HepG2 (cell line): ENCODE data around the gene WDR81. TPM values are rescaled to one million over a fixed set of nuclear protein-coding genes. Genes with fewer than 3 reads are reported as not detected.

ENCODE experiments used
- ARNTL ChIP-seq: sonication (generic); formaldehyde crosslinking; IDR thresholded peaks from 2 replicates; pipeline ENCODE4 v1.4.0; 2020; ENCODE audit warnings: mild to moderate bottlenecking, missing genetic modification reagents
- CBFB ChIP-seq: sonication (generic); formaldehyde crosslinking; IDR thresholded peaks from 2 replicates; pipeline ENCODE4 v1.4.0; 2020; ENCODE audit warnings: missing genetic modification reagents
- CBX1 ChIP-seq: IDR thresholded peaks from one replicate; pipeline ENCODE4 v1.6.1; 2016; ENCODE audit warnings: antibody characterized with exemption, low read depth
- CBX2 ChIP-seq, 2 experiments: fragments of 200-600 bp in 1 of 2; sonication (generic); formaldehyde crosslinking in 1 of 2; IDR thresholded peaks; 2 replicates each; pipeline versions ENCODE4 v1.7.0 to v1.8.1; 2018 to 2022; ENCODE audit warnings: low read depth in 2 of 2, low read length in 1 of 2, mild to moderate bottlenecking in 1 of 2, missing genetic modification reagents in 1 of 2
- DNMT1 ChIP-seq: sonication (generic); formaldehyde crosslinking; IDR thresholded peaks from 2 replicates; pipeline ENCODE4 v1.5.1; 2020; ENCODE audit warnings: mild to moderate bottlenecking, missing genetic modification reagents
- FOXC1 ChIP-seq: sonication (generic); formaldehyde crosslinking; IDR thresholded peaks from 2 replicates; pipeline ENCODE4 v1.8.0; 2022; ENCODE audit warnings: mild to moderate bottlenecking, missing genetic modification reagents, borderline replicate concordance
- IRF9 ChIP-seq: sonication (generic); formaldehyde crosslinking; IDR thresholded peaks from 2 replicates; pipeline ENCODE4 v1.8.0; 2022; ENCODE audit warnings: missing genetic modification reagents, mild to moderate bottlenecking, borderline replicate concordance
- ISL2 ChIP-seq: sonication (generic); formaldehyde crosslinking; IDR thresholded peaks from 2 replicates; pipeline ENCODE4 v1.5.0; 2020; ENCODE audit warnings: missing genetic modification reagents
- MIER2 ChIP-seq: IDR thresholded peaks from 2 replicates; pipeline ENCODE4 v1.6.1; 2016; ENCODE audit warnings: missing biosample characterization, missing genetic modification reagents
- NFE2L1 ChIP-seq: sonication (generic); formaldehyde crosslinking; IDR thresholded peaks from 2 replicates; pipeline ENCODE4 v1.4.0; 2020; ENCODE audit warnings: missing genetic modification reagents, mild to moderate bottlenecking, borderline replicate concordance
- NKX3-1 ChIP-seq: sonication (generic); formaldehyde crosslinking; IDR thresholded peaks from 2 replicates; pipeline ENCODE4 v1.5.0; 2020; ENCODE audit warnings: missing genetic modification reagents
- NRL ChIP-seq: sonication (generic); formaldehyde crosslinking; IDR thresholded peaks from 2 replicates; pipeline ENCODE4 v1.5.0; 2020; ENCODE audit warnings: missing genetic modification reagents, mild to moderate bottlenecking, moderate library complexity, borderline replicate concordance
- RARG ChIP-seq: sonication (generic); formaldehyde crosslinking; IDR thresholded peaks from 2 replicates; pipeline ENCODE4 v1.4.0; 2020; ENCODE audit warnings: low read depth, mild to moderate bottlenecking, missing genetic modification reagents
- RXRA ChIP-seq: sonication (generic); formaldehyde crosslinking; IDR thresholded peaks from 2 replicates; pipeline ENCODE4 v1.5.1; 2020; ENCODE audit warnings: missing genetic modification reagents
- SIN3A ChIP-seq: IDR thresholded peaks from 2 replicates; pipeline ENCODE4 v1.6.1; 2011; ENCODE audit warnings: low read depth, mild to moderate bottlenecking, control low read depth, low read length, borderline replicate concordance
- SMARCC2 ChIP-seq: fragments of 450-650 bp; IDR thresholded peaks from 2 replicates; pipeline ENCODE4 v1.6.1; 2017; ENCODE audit warnings: antibody characterized with exemption, mild to moderate bottlenecking
- TFE3 ChIP-seq: IDR thresholded peaks from 2 replicates; pipeline ENCODE4 v1.6.1; 2016
- TP53 ChIP-seq: sonication (generic); formaldehyde crosslinking; conservative IDR thresholded peaks from 2 replicates; pipeline ENCODE4 v1.4.0; 2020; ENCODE audit warnings: missing genetic modification reagents
- ZNF12 ChIP-seq: sonication (generic); formaldehyde crosslinking; IDR thresholded peaks from 2 replicates; pipeline ENCODE4 v1.5.0; 2020; ENCODE audit warnings: missing genetic modification reagents
- ZNF24 ChIP-seq: fragments of 450-650 bp; IDR thresholded peaks from 2 replicates; pipeline ENCODE4 v1.6.1; 2017; ENCODE audit warnings: antibody characterized with exemption, mild to moderate bottlenecking
- ZNF430 ChIP-seq: sonication (generic); formaldehyde crosslinking; IDR thresholded peaks from 2 replicates; pipeline ENCODE4 v1.9.0; 2021; ENCODE audit warnings: mild to moderate bottlenecking, missing genetic modification reagents
- ZNF720 ChIP-seq: sonication (generic); formaldehyde crosslinking; IDR thresholded peaks from 2 replicates; pipeline ENCODE4 v1.4.0; 2020; ENCODE audit warnings: missing genetic modification reagents
- ZSCAN12 ChIP-seq: sonication (generic); formaldehyde crosslinking; IDR thresholded peaks from 2 replicates; pipeline ENCODE4 v1.9.0; 2021; ENCODE audit warnings: mild to moderate bottlenecking, missing genetic modification reagents
- polyA plus RNA-seq, 8 experiments: library from polyadenylated mRNA; depleted of rRNA in 3 of 8; stranded (reverse) in 7 of 8; unstranded in 1 of 8; fragments of >200 nt; fragmentation: Illumina TruSeq in 4 of 8; extraction: Trizol in 4 of 8; gene quantifications; 2 replicates each; pipeline versions ENCODE4 v1.2.1 to v1.2.3, GENCODE V29; 2011 to 2016; ENCODE audit warnings: low read depth in 4 of 8, missing spikeins in 1 of 8, mixed read lengths in 1 of 8; ENCODE audit not compliant: insufficient read depth in 1 of 8
- total RNA-seq, 5 experiments: library from RNA; depleted of rRNA; stranded (reverse); fragments of >200 nt; fragmentation: Illumina TruSeq; extraction: Trizol; gene quantifications; 2 replicates each; pipeline ENCODE4 v1.2.3, GENCODE V29; 2016; ENCODE audit warnings: low read depth in 1 of 5
- TF ChIP-seq, protein P1 (sequence below): sonication (generic); formaldehyde crosslinking; IDR thresholded peaks from 2 replicates; pipeline ENCODE4 v1.9.0; 2021; ENCODE audit warnings: missing genetic modification reagents, borderline replicate concordance
- TF ChIP-seq, protein P2 (sequence below): sonication (generic); formaldehyde crosslinking; IDR thresholded peaks from 2 replicates; pipeline ENCODE4 v1.4.0; 2020; ENCODE audit warnings: missing genetic modification reagents

Gene WDR81
- total and polyA plus RNA-seq, 2 of the 13 experiments (the other 11 are each of a cell fraction or from before 2014, with no cell fraction given) = 9.1 to 16.7 TPM

- peak; percentile 94 for TF ChIP-seq TFE3 (CRISPR knock-in tag)
- TF ChIP-seq NRL (CRISPR knock-in tag) = 0 out of 2 replicates have a peak, but pooled peaks have one; percentile 36
- TF ChIP-seq SMARCC2 = no peak
- no peak for TF ChIP-seq DNMT1 (CRISPR knock-in tag)
- TF ChIP-seq NFE2L1 (CRISPR knock-in tag) = no peak
- peak; percentile 57 for TF ChIP-seq IRF9 (CRISPR knock-in tag)
- peak; percentile 58; the same call in 1 of the 2 replicates for TF ChIP-seq FOXC1
- TF ChIP-seq ZNF12 (CRISPR knock-in tag) = no peak
- TF ChIP-seq SIN3A = peak; percentile 82
- peak; percentile 21 for TF ChIP-seq NKX3-1 (CRISPR knock-in tag)
- peak; percentile 40 for TF ChIP-seq CBX1
- TF ChIP-seq ARNTL (CRISPR knock-in tag) = peak; percentile 92
- TF ChIP-seq ZSCAN12 (CRISPR knock-in tag) = peak; percentile 18; the same call in 1 of the 2 replicates
- peak; percentile 49; the same call in 1 of the 2 replicates for TF ChIP-seq ZNF430 (CRISPR knock-in tag)
- TF ChIP-seq, protein P1, sequence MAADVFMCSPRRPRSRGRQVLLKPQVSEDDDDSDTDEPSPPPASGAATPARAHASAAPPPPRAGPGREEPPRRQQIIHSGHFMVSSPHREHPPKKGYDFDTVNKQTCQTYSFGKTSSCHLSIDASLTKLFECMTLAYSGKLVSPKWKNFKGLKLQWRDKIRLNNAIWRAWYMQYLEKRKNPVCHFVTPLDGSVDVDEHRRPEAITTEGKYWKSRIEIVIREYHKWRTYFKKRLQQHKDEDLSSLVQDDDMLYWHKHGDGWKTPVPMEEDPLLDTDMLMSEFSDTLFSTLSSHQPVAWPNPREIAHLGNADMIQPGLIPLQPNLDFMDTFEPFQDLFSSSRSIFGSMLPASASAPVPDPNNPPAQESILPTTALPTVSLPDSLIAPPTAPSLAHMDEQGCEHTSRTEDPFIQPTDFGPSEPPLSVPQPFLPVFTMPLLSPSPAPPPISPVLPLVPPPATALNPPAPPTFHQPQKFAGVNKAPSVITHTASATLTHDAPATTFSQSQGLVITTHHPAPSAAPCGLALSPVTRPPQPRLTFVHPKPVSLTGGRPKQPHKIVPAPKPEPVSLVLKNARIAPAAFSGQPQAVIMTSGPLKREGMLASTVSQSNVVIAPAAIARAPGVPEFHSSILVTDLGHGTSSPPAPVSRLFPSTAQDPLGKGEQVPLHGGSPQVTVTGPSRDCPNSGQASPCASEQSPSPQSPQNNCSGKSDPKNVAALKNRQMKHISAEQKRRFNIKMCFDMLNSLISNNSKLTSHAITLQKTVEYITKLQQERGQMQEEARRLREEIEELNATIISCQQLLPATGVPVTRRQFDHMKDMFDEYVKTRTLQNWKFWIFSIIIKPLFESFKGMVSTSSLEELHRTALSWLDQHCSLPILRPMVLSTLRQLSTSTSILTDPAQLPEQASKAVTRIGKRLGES (CRISPR knock-in tag) = 0 out of 2 replicates have a peak, but pooled peaks have one; percentile 24
- TF ChIP-seq ZNF720 (CRISPR knock-in tag) = no peak
- TF ChIP-seq TP53 (CRISPR knock-in tag) = no peak
- TF ChIP-seq ZNF24 = no peak
- no peak for TF ChIP-seq MIER2
- TF ChIP-seq CBFB (CRISPR knock-in tag) = peak; percentile 77; the same call in 1 of the 2 replicates
- TF ChIP-seq RARG (CRISPR knock-in tag) = no peak
- TF ChIP-seq RXRA (CRISPR knock-in tag) = peak; percentile 96
- TF ChIP-seq, protein P2, sequence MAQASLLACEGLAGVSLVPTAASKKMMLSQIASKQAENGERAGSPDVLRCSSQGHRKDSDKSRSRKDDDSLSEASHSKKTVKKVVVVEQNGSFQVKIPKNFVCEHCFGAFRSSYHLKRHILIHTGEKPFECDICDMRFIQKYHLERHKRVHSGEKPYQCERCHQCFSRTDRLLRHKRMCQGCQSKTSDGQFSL (CRISPR knock-in tag) = no peak
- no peak for TF ChIP-seq CBX2 (IDR thresholded peaks at IDR 0.05; ENCODE audit: low read depth, low read length)
- no peak for TF ChIP-seq CBX2 (CRISPR knock-in tag; IDR thresholded peaks at IDR 0.05; ENCODE audit: low read depth)
- TF ChIP-seq ISL2 = peak; percentile 81; the same call in 1 of the 2 replicates
Observed at GRCh38 chr17:1762901-1763898, 38.7 kb downstream of the WDR81 start (continued).
